ENCODE data around the gene BDNF.
"Not testable (repeated sequence)": the region's sequence is repeated elsewhere in the genome, so short reads cannot be mapped to it uniquely, and the experiment has no call there.

- not testable (repeated sequence) for TF ChIP-seq CTCF (IDR thresholded peaks at IDR 0.05); EZH2 (IDR thresholded peaks at IDR 0.05; ENCODE audit: borderline replicate concordance, insufficient read depth, low read depth, low read length, poor library complexity, severe bottlenecking)
Measured at GRCh38 chr11:27634776-27635175, 65.5 kb downstream of the BDNF start.

Measured in B cell (primary cell).